HG02610 (cell line): Measurements from ENCODE around the gene NCOA3.
A peak's percentile ranks its signal among the peaks of the same experiment; 100 is the strongest.
"Not testable (repeated sequence)": the region's sequence is repeated elsewhere in the genome, so short reads cannot be mapped to it uniquely, and the experiment has no call there.

Source experiments
- ATAC-seq: cut with Tn5 transposase; IDR thresholded peaks from one replicate; pipeline ENCODE4 v1.9.1; 2021; ENCODE audit warnings: mild to moderate bottlenecking, moderate library complexity; ENCODE audit not compliant: unreplicated experiment

Gene NCOA3

DNA sequence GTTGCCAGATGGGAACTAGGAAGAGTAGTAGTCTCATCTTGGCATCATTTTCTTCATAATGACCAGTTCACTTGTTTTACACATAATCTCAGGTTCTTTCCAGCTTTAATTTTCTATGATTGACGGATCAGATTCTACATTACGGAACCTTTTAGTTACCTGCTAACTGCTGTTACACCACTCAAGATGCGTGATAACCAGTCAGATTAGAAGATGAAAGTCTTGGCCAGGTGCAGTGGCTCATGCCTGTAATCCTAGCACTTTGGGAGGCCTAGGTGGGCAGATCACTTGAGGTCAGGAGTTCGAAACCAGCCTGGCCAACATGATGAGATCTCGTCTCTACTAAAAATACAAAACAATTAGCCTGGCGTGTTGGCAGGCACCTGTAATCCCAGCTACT is 92.5 kb downstream of the NCOA3 start:
- no peak for ATAC-seq

DNA sequence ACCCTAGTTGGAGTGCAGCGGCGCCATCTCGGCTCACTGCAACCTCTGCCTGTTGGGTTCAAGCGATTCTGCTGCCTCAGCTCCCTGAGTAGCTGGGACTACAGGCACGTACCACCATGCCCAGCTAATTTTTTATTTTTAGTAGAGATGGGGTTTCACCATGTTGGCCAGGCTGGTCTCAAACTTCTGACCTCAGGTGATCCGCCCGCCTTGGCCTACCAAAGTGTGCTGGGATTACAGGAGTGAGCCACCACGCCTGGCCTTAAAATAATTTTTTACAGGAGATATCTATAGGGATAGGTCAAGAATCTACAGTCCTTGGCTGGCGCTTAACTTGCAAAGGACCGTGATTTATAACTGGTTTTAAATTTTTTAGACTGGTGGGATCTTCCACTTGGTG is 93.5 kb downstream of the NCOA3 start:
- ATAC-seq: not testable (repeated sequence)

DNA sequence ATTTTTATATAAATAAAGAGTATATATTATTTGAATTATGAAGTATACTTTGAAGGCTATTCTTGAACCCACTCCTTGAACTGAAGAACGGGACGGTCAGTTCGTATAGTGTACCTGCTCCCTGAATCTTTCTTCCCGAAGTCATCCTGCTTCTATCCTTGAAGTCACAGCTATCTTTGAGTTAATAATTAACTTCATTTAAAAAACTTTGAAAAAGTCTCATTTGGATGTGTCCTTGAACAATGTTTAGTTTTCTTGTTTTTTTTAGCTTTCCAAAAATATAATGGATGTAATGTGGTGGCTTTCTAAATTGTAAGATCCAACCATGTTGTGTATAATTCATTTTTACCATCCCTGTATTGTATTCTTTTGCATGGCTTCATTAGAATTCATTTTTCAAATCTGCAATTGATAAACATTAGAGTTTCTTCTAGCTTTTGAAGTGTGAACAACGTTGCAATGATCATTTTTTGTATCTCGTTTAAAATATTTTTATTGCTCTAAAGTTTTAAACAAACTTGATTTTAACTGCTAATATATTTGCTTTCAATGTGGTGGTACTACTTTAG is 94.4 kb downstream of the NCOA3 start:
- no peak for ATAC-seq

DNA sequence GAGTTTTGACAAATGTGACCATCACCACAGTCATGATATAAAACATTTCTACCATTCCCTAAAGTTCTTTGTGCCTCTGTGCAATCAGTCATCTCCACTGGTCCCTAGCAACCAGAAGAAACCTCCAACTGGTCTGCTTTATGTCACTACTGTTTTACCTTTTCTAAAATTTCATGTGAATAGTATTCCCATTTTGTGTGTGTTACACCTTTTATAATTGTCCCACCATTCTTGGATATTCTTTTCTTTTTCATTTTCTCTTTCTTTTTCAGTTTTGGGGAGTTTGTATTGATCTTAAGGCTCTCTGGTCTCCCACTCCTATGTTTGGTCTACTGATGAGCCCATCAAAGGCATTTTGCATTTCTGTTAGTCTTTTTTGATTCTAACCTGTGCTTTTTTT is 95.4 kb downstream of the NCOA3 start:
- no peak for ATAC-seq

DNA sequence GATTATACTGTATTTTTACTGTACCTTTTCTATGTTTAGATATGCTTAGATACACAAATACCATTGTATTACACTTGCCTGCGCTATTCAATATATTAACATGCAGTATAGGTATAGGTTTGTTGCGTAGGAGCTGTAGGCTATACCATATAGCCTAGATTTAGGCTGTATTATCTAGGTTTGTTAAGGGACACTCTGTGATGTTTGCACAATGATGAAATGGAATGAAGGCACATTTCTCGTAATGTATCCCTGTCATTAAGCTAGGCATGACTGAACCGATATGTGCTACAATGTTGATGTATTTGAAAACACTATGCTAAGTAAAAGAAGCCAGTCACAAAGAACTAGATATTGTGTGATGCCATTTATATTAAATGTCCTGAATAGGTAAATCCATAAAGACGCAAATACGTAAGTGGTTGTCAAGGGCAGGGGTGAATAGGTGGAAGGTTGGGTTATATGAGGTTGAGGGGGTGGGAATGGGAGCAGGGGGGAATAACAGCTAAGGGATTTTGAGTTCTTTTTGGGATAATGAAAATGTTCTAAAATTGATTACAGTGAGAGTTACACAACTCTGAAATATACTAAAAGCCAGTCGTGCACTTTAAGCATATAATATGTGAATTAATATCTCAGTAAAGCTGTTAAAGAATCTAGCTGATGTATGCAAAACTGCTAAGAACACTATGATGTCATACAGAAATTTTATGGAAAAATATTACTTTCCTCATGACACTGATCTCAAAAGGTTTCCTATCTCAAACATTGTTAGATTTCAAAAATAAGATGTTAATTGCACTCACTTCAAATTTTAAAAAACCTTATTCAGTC is 97.4 kb downstream of the NCOA3 start:
- ATAC-seq: no peak

DNA sequence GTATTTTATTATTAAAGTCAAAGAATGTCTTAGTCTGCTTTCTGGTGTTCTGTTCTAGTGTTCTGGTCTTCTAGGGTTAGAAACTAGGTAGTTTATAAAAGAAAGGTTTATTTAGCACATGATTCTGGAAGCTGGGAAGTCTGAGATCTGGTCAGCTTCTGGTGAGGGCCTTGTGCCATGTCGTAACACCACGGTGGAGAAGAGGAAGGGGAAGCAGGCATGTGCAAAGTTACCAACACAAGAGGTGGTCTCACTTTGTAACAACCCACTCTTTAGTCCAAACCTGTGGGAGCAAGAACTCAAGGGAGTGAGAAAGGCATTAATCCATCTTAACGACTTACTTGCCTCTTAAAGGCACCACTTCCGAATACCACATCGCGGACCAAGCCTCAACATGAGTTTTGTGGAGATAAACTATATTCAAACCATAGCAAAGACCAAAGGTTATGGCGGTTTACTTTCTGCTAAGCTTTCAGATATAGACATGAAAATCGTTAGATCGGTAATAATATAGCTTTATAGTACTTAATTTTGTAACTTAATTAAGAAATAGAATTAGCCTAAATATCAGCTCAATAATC is 99.4 kb downstream of the NCOA3 start:
- no peak for ATAC-seq

DNA sequence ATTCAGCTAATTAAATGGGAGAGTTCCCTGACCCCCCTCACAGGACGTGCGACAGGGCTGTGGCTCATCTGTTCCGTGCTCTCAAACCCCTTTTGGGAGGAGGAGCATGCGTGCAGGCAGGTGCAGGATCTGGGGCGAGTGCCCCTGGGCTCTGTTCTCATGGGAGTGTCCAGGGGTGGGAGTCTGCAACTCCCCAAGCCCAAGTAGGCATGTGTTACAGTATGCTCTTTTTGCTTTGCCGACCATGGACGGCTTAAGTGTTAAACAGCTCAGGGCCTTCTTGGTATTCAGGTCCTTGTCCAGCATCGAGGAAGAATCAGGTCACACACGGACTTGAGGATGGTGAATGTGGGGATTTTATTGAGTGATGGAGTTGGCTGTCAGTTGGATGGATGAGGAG is 101.6 kb downstream of the NCOA3 start:
- no peak for ATAC-seq

DNA sequence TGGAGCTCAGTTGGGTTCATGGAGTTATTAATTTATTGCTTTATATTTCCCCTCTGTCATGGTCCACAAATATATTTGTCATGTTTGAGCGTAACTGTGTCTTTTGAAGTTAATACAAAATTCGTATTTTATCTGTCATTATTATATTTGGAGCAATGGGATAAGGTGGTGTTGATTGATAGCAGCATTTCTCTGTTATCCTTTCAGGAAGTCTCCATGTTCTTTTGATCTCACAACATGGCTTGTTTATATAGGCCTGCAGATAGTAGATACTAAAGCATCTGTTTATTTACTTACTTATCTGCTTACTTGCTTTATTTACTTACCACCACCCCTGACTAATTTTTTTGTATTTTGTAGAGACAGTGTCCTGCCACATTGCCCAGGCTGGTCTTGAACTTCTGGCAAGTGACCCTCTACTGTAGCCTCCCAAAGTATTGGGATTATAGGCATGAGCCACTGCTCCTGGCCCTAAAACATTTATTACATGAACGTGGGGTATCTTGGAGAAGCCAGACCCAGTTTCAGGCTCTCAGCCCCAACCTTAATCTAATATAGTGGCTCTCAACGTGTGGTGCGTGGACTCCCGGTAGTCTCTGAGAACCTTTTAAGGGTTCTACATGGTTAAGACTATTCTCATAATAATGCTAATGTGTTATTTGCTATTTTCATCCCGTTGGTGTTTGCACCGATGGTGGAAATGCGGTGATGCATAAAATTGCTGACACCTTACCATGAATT is 104.2 kb downstream of the NCOA3 start:
- ATAC-seq: no peak

DNA sequence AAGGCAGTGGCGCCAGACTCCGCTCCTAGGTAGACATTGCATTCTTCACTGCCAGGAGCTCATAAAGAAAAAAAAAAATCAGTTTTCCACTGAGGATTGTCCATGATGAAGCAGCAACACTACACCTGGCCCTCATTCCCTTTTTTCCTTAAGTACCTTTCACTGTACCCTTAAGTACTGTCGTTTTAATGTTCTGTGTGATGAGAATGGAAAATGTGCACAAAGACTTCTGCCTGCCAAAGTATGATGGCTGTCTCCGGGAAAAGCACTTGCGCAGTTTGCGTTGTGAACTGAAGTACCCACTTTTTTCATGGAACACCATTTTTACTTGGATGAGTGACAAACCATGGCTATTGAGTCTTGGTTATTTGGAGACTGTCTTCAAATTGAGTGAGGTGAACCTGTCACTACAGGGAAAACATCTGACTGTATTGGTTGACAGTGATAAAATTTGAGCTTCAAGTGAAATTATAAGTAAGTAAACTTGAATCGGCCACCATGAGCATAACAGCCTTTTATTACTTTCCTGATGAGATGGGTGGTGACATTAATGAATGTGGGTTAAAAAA is 104.8 kb downstream of the NCOA3 start:
- ATAC-seq: no peak

DNA sequence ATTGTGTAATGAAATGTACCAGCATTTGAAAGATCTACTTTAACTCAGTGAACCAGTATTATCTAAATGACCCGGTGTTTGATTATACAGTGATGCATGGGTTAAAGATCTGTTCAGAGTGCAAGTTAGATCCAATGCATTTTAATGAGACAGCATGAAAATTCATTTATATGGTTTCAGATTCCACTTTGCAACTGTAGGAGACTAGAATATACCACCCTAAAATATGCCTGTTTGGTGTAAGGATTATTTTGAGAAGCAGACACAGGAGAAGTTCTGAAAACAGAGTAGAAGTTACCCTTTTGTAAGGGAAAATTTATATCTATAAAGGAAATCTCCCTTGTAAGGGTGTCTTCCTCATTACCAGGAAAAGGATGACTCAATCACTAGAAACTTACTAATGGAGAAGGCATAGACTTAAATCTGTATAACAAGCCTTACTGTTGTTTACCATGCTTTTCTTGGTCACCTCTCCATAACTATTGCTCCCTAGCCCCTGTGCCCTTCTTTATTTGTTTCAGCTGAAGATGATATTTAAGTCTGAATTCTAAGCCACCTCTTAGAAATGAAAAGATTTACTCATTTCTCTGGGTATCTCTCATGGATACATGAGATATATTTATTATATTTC is 105.4 kb downstream of the NCOA3 start:
- no peak for ATAC-seq

DNA sequence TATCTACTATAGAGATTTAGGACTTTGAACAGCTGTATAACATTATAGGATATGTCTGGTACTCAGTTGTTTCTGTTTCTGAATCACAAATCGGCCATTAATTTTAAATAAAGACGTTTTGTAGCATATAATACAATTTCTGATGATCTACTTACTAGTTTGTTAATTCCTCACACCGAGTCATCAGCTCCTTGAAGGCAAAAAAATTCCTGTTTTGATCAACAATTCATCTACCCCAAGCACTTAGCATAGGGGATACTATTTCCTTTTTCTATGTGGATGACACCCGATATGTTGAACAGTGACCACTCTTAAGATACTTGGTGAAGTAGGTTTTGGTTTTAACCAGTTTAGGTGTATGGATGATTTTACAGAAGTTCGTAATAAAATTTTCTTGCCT is 107.3 kb downstream of the NCOA3 start:
- no peak for ATAC-seq

DNA sequence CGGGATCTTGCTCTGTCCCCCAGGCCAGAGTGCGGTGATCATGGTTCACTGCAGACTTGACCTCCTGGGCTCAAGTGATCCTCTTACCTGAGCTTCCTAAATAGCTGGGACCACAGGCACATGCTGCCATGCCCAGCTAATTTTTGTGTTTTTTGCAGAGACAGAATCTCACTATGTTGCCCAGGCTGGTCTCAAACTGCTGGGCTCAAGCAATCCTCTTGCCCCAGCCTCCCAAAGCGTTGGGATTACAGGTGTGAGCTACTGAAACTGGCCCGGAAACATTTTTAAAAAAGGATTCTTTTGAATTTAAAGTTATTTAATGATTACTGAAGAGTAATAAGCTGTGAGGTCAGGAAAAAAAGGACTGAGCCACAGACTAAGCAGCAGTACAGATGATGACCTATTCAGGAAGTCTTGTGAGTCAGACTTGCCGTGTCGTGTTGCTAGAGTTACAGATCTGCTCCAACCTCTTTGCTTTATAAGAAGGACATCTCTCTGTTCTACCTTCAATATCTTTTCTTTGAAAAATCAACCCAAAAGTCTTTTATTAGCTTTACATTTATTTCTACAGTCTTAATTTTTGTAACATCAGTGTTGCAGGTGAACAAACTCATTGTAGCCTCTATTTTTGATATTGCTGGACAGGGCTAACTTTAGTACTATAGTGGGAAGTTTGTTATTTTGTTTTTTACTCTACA is 108.7 kb downstream of the NCOA3 start:
- ATAC-seq: peak; percentile 84

DNA sequence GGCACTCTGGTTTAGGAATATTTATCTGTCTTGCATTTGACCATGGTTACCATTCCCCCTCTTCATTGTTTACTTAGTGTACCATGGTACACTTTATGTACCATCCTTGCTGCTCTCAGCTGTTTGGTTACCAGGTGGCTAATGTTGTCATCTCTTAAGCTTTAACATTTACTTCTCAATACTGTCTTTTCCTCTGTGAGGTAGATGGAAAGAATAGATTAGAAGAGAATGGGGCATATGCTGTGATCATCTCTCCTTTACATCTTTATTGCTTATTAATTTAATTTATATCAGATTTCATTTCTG is 109.2 kb downstream of the NCOA3 start:
- peak; percentile 16 for ATAC-seq

DNA sequence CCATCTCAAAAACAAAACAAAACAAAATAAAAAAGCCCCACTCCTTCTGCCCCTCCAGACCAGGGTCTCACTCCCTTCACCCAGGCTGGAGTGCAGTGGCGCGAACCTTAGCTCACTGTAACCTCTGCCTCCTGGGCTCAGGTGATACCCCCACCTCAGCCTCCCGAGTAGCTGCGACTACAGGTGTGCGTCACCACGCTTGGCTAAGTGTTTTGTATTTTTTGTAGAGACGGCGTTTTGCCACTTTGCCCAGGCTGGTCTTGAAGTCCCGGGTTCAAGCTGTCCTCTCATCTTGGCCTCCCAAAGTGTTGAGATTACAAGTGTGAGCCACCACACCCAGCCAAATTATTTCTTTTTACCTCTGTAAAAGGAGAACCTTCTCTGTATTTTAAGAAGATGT is 110.1 kb downstream of the NCOA3 start:
- no peak for ATAC-seq

DNA sequence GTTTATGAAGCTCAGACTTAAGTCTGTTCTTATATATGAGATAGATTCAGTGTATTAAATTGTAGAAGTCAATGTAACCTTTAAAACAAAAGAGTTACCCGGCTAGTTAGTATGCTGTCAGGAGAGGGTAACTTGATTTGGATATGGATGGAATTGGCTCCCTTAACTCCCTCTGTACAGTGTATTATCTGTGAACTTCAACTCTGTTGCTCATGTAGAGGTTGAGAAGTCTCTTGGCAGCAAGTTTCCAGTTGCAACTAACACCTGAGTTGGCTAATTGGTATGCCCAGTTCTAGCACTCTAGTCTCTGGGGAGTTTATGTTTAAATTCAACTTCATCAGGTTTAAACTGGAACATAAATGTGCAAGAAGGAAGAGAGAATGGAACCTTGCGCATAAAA is 111.0 kb downstream of the NCOA3 start:
- ATAC-seq: no peak

DNA sequence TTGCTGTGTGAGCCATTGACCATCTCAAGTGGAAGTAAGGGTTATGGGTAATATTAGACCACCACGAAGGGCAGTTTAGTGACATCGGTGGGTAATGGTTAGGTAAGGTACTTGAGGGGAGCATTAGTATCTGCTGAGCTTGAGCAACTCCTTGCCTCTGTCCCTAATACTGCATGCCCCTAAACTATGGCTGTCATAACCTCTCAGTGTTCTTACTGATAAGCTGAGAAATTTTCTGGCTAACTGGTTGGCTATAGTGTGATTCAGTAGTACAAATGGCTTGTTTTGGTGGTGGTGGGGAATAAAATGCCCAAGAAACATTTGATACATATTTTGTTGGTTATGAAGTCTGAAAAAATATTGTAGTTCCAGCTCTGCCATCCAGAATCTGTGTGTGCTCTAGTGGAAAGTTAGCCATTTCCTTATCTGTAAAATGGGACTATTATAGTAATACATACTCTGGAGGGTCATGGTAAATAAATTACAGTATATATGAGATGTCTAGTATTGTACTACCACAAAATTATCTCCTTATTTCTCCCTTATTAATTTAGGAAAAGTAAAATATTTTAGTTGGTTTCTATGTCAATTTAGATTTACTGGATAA is 113.1 kb downstream of the NCOA3 start:
- ATAC-seq: no peak

DNA sequence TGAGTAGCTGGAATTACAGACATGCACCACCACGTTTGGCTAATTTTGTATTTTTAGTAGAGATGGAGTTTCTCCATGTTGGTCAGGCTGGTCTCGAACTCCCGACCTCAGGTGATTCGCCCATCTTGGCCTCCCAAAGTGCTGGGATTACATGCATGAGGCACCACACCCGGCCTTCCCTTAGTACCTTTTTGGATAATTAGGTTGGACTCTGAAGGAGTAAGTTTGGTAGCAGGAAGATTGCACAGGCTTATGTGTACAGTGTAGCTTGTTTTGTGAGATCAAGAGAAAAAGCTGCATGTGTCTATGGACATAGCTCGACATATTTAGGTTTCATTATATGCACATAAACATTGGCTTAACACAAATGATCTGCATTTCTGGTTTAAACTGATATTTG is 116.8 kb downstream of the NCOA3 start:
- ATAC-seq: no peak

DNA sequence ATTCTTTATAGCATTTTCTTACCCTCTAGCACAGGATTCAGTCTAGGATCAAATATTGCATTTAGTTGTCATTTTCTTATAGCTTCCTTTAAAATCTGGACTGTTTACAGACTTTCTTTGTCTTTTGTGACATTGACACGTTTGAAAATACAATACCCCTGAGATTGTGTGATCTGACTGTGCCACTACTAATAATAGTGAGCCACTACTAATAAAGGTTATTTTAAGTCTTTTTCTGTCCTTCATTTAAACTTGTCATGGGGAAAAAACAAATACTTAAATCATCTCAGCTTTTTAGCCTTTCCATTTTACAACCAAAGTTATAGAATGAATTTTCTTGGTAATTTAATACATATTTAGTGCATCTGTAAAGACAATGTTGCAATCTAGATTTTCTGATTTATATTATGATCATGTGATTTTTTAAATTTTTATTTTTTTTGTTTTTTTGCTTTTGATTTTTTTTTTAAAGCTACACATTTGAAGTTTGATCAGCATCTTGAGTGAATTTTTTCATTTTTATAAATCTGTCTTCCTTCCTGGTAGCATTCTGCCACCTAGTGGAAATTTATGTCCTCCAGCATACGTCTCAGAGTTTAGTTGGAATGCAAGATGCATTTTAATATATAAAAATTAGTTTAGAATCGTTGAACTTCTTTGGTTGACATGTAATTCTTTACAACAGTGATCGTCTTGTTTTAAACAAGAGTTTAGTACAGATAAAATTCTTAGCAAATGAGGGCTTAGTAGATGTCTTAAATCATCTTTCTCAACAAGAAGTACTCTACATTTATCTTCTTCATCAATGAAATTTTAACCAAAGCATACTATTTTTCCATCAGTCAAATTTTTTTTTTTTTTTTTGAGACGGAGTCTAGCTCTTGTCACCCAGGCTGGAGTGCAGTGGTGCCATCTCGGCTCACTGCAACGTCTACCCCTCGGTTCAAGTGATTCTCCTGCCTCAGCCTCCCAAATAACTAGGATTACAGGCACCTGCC is 119.4 kb downstream of the NCOA3 start:
- ATAC-seq: no peak

DNA sequence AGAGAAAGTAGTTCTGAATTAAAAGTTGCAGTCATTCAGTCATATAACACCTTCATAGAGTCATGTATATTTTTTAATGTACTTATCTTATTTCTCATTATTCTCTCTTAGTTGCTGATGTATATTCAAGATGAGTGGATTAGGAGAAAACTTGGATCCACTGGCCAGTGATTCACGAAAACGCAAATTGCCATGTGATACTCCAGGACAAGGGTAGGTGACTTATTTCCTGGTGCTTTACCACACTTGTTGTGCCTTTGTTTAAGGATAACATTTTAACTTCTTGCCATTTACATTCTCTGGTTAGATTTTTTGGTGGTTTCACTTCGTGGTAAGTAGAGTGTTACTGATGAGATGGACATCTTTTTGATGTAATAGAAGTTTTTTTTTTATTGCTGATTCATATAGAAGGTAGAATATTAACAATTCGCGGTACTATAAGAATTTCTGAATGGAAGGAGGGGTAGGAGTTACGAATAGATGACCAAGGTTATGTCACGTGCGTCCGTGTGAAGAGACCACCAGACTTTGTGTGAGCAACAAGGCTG is 120.5 kb downstream of the NCOA3 start:
- ATAC-seq: no peak
